ENCODE data around the gene STXBP6.

Gene STXBP6

DNA sequence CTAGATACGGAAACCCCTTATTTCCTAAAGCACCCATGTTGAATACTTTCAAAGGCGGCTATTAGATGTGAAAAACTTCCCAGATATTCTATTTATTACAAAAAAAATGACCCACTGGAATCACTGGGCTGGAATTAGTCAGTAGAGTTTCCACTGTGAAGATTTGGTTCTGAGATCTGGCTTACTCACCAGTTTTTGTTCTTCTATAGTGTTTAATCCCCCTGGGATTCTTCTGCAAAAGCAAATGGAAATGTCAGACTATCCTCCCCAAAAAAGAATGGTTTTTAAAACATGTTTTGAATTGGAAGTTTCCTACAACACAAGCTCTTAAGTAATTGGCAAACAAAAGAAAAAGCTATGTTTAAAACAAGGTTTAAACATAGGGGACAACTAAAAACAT lies 166.4 kb downstream of the STXBP6 start:
- DNase-seq (ENCODE audit: low spot score) = no peak

DNA sequence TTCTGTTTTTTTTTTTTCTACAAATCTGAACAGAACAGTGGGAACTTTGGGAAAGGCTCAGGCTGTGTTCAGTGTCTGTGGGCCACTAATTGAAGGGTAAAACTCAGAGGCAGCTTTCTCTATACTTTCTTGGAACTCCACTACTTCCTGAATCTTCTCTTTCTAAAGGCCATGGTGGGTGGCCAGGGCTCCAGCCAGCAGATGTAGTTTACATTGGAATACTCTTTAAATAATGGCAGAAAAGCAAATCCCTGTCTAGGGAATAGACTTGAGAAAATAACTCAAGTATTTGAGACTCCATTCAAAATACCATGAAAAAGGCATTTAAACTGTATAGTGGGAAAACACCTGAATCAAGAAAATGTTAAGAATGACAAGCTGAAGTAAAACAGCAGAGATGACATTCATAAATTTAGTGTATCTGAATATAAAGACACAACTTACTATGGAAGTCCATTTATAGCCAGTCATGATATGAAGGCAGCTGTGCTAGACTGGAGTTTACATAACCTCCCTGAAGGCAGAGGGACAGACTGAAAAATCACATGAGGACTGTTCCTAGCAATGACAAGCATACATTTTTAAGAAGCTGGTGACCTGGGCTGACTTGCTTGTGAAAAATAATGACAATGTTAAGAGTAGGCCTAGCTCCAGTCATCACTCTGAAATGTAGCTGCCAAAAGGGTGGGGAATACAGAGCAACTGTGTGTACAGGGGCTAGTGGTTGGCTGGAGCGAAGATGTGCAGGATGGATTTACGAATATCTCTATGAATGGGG lies 168.6 kb downstream of the STXBP6 start:
- DNase-seq (ENCODE audit: low spot score) = no peak

DNA sequence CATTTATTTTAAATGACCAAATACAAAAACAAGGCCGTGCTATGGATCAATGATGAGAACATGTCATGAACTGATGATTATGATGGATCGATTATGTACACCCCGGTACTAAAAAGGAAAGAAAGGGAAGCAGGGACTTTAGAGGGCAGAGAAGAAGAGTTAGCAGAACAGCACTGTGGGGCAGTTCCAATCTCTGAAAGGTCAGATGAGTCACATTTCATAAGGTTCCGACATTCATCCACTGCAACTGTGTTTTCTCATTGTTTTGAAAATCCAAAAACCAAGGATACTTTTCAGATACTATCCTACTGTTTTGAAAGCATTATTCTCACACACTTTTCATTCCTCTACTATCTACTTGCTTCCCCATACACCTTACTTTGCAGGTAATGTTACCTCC lies 169.3 kb downstream of the STXBP6 start:
- no peak for DNase-seq (ENCODE audit: low spot score)

DNA sequence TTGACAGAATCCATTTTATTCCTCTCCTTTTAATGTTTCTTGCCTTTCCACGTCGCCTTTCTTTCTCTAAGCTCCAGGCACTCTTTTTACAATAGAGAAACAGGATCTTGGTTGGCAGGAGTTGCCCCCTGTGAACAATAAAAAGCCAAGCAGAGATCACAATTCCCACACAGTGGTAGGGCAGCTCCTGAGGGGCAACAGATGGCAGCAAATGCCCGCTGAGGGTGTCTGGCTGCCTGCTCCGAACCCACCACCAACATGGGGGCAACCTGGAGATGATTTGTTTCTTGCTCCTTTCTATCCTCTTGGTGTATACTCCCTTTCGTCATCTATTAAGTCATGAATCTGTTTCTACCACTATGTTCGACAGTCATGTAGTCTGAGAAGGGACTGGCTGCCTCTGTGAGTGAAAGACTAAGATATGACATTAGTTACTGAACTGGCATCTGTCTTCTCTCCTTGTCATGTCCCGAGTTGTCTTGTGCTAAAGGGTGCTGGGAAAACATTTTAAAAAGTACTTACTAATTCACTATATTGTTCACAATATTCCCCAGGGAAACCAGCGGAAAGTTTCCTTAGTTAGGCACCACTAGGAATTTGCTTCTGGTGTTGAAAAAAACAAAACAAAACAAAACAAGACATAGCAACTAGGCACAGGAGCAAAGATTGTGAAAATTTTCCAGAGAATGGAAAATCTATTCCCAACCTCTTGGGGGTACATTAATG lies 170.1 kb downstream of the STXBP6 start:
- no peak for DNase-seq (ENCODE audit: low spot score)

DNA sequence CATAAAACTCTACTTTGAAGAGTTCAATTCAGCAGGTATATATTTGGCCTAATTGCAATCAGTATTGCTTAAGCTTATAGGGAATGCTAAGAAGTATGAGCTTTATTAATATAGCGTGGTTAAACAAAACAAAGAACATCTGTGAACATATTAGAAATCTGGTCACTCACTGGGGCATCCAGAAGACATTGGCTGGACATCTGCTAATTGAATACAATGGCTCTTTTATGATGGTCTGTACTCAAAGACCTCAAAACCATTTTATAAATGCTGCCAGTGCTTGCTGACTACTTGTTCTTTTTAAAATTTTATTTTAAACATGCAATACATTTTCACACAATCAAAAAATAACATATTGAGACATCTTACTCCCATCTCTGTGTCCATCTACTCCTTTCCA lies 173.0 kb downstream of the STXBP6 start:
- DNase-seq (ENCODE audit: low spot score) = no peak

DNA sequence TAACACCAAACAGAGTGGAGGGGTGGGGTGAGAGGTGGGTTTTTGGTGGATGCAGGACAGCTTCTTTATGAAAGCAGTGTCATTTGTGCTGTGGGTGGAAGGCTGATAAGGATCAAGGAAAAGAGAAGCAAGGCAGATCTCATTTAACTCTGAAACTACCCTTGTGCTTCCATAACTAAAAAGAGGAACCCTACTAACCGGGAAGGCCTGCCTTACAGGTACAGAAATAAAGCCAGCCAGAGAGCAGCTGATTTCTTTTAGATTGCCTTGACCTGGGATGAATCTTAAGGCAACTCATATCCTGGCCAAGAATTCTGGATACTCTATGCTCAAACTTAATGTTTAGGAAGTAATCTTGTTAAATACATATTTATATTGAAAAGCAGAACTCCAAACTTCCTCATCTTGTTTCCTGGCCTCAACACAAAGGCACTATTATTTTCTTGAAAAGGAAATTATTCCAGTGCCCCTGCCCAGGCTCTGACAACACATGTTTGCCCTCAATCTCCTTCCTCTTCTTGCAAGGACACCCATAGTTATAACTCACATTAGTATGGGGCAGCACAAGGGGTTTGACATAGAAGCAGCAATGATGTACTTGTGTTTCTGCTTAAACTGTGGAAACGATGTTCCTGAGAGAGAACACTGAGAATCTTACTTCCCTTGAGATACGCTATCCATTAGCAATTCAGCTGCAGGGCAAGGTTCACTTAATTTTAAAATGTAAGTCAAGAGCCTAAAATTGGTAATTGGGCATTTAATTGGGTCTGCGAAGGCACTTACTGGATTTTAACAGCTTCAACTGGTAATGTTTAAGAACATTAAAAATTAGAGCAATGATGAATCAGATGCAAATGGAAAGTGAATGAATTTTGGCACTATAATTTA lies 173.7 kb downstream of the STXBP6 start:
- DNase-seq (ENCODE audit: low spot score) = no peak

DNA sequence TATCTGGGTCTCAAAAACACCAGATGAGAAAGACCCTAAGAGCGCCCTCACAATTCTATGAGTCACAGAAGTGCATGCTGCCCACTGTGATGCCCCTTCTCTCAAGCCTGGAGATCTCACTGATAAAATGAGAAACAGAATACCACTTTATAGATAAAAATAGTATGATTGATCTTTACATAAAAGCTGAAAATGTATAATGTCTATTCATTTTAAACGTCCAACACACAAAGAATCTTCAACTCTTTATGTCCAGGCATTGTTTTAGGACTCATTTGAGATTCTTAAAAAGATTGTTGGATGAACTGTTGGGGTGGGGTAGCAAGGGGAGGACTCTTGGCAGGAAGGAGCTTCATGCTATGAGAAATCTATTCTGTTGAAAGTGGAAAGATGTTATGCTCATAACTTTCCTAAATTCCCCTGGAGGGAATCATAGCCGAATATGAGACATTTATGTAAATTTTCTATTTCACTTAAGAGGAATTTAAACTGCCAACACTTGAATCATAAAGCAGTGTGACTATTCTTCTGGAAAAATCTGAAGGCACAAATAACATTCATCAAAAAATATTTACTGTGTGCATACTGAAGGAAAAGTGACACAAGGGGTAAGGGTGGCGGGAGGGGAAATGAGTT lies 174.6 kb downstream of the STXBP6 start:
- DNase-seq (ENCODE audit: low spot score) = no peak

DNA sequence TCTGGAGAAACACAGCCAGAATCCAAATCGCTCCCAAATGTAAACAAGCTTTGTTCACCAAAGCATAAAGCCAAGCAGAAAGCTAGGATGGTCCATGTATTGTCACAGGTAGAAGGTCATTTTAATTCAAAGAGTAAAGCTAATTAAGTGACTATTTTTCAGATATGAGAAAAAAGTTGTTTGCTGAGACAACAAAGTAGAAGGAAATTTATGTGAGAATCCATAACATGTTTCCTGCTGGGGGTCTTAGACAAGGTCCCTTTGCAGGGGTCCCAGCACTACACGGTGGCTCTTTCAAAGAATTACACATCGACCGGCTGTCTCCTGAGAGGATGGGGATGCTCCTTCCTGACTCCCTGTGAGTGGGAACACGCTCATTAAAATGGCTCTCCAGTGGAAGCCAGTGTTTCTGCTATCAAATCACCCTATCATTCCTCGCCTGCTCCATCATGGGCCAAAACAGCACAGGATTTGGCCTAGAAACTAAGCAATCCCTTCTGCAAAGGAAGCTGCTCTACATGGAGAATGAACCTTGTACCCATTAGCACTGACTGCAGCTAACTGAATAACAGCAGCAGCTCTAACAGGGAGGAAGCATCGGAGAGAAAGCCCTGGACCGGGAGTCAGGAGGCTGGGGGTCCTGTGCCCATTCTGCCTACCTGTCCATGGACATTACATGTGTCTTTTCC lies 175.3 kb downstream of the STXBP6 start:
- no peak for DNase-seq (ENCODE audit: low spot score)

DNA sequence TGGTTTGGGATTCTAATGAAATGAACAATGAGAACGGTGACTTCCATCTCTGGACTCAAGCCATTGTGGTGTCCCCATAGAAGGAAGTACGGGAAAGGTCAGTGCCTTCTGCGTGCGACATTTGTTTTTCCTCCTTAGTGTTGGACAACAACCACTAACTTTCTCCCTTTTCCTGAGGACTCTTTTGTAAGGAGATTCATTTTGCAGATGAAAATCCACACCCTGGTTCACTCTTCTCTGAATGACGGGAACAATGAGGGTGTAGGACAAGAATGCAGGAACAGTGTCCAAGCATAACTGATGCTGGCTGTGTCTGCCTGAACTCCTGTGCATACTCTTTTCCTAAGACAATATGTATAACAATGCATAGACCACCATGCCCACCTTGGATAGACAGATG lies 176.4 kb downstream of the STXBP6 start:
- DNase-seq (ENCODE audit: low spot score) = no peak

DNA sequence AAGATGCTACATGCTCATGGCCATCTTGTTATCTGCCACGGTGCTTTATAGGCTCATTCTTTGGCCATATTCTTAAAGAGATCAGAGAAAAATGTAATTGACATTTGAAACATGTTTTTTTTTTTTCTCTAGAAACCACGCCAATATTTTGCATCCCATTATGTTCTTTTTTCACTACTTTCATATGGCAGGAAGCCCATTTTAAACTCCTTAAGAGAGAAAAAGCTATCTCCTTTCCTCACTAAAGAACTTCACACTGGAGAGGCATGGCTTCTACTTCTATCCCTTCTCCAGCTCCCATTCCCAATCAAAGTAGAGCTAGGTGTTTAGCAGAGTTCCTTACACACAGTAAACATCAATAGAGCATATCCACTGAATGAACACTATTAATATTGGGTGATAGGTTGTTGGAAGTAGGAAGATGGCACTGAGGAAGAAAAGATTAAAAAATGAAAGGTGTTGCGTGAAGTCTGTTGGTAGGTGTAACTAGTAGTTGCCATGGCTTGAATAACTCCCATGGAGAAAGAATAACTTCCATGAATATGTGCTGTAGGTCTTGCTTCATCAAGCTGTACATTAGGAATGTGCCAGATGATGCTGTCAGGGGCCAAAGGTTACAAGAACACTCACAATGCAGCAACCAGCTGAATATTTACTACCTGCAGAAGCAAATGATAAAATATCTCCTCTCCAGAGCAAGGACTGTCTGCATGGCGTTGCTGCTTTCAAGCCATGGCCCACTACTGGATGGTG lies 178.8 kb downstream of the STXBP6 start:
- DNase-seq (ENCODE audit: low spot score) = no peak

DNA sequence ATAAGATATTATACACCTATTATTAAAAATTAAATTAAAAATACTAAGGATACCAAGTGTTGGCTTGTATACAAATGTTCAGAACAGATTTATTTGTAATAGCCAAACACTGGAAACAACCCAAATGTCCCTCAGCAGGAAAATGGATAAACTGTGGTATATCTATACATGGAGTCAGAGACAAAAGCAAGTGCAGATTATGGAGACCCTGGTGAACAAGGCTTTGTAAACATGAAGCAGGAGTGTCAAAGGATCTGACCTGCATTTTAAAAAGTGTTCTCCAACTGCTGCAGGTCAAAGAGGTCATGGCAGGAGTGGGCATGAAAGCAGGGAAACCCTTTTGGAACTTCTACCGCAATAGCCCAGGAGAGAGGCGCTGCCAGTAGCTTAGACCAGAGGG lies 181.6 kb downstream of the STXBP6 start:
- no peak for DNase-seq (ENCODE audit: low spot score)

DNA sequence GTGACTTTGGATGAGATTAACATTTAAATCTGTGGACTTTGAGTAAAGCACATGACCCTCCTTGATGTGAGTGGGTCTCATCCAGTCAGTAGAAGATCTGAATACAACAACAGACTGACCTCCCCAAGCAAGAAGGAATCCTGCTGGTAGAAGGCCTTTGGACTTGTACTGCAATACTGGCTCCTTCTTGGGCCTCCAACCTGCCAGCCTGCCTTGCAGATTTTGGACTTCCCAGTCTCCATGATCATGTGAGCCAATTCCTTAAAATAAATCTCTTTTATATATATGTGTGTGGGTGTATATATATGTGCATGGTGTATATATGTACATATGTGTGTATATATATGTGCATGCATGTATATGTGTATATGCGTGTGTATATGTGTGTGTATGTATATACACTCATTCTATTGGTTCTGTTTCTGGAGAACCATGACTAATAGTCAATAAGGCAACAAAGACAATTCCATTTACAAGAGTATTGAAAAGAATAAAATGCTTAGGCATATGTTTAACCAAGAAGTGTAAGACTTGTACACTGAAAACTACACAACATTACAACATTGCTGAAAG lies 183.8 kb downstream of the STXBP6 start:
- DNase-seq (ENCODE audit: low spot score) = no peak

DNA sequence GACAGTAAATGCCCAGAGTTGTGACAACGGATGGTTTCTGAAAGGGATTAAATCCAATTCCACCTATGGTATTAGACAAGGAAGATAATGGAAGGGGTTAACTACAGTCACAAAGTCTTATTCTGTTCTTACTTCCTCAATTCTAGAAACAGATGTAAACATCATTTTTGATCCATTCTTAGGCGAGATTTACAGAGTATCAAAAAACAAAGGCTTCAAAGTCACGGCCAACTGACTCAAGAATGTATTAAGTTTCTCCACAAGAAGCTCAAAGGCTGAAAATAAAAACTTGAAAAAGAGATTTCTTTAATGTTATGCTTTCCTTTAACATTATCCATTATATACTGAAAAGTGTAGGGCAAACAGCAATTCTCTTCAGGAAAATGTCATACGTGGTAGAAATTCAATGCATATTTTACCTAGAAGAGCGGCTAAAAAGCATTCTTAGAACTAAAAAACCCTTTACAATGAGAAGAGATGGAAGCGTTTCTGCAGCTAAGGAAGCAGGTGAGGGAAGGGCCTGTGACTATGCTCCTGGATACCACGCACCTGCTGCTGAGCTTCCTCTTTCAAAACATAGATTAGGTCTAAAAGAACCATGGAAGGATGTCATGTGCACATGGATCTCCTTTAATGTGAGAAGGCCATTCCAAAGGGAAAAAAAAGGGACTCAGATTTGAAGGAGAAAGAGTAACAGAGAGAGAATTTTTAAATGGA lies 185.8 kb downstream of the STXBP6 start:
- DNase-seq (ENCODE audit: low spot score) = no peak

DNA sequence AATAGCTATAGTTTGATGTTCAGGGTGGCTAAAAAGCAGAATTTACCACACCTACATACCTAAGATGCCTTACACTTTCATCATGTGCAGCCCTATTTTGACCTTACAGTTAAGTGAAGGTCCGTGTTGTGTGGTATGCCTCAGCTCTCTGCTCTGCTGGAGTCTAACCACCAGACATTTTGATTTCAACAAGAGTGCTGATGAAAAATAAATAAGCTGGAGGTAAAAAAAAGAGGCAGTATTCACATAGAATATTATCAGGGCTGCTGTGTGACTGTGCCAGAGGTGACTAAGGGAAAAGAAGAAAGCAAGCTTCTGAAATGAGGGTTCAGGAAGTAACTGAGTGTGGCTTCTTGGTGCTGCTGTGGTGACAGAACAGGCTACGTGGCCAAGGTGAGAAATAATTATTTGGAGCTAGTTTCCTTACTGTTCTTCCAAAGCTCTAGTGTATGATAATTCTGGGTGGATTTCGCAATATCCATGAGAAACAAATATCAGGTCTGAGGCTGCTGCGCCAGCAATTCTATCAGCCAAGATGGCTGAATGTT lies 188.8 kb downstream of the STXBP6 start:
- DNase-seq (ENCODE audit: low spot score) = no peak

DNA sequence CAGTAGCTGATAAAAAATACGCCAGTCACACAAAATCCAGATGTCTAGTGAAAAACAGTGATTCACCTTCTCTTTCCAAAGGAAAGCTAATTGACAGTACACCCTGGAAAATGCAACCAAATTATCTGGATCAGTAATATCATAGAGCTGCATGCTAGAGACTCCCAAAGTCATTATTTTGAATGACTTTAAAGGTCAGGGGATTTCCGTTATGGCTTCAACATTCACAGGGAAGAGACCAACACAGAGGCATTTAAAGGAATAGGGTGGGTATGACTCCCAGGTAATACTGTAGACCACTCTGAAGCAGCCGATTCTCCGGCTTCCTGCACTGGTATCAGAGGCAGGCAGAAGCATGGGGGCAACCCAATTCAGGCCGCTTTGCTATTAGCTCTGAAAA lies 190.4 kb downstream of the STXBP6 start:
- DNase-seq (ENCODE audit: low spot score) = no peak

DNA sequence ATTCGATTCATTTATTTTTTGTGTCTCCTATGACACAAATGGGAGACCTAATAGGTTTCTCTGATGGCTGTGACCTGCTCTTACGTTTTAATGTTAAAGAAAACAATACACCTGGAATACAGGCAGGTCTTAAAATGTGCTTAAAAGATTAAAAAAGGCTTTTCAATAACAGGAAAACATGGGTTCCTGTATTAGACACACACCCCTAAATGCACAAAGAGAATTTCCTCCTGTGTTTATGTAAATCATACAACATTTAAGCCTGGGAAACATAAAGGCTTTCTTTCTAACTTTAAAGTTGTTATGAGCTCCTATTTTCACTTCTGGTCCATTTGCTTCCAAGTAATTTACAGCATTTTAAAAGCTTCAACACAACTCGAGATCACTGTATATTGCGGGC lies 191.3 kb downstream of the STXBP6 start:
- DNase-seq (ENCODE audit: low spot score) = no peak

DNA sequence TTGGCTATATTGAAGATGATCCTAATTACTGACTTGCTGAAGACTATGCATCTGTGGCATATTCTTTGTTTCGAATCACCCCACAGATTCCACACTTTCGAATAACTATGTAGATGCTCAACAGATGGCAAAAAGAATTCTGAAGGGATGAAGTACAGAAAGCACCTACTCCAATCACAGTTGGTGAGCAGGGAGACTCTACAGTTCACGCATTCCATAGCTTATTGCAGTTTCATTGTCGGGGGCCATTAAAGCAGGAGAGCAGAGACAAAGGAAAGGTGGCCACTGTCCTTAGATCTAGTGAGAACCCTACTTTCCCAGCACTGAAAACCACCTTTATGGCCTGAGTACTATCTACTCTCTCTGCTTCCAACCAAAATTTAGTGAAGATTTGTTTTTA lies 191.9 kb downstream of the STXBP6 start:
- DNase-seq (ENCODE audit: low spot score) = no peak

DNA sequence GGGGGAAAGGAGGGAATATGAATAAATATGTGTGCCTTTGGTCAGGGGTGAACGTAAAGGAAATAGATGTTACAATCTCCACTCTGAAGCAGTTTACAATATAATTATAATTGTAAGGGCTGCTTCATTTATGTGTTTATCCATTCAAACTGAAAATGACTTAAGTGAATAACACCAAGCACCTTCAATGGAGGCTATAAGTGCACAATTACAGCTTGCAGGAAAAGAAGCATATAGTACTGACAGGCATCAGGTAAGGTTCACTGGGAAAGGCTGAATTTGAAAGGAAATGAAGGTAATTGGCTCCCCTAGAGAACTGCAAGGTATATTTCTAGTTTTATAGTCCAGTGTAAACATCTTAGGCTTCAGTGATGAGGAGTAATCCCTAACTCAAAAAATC lies 192.7 kb downstream of the STXBP6 start:
- no peak for DNase-seq (ENCODE audit: low spot score)

DNA sequence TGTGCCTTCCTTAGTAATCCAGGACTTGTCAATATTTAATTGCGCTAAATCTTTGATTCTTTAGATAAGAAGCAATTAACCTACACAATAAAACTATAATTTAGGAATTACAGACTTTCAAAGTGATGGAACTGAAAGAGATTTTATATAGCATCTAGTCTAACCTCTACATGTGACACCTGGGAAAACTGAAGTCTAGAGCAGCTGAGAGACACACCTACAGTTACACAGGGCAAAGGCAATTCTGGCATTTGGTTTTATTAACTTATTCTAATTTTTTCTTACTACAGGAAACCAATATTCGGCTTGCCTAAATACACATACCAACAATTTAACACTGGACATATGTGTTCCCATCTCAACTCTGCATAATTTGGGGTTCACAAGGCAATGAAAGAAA lies 196.5 kb downstream of the STXBP6 start:
- no peak for DNase-seq (ENCODE audit: low spot score)

Measured in ecto neural progenitor cell (in vitro differentiated cells).